GM12878 (cell line): ENCODE measurements around the gene IDH3A. TPM values are rescaled to one million over a fixed set of nuclear protein-coding genes. Genes with fewer than 3 reads are reported as not detected.

Source experiments
- CHD1 ChIP-seq: IDR thresholded peaks from 2 replicates; pipeline ENCODE4 v1.6.1; 2012; ENCODE audit warnings: low read depth, low read length, improper control_type of control experiment
- EED ChIP-seq: sonication (generic); IDR thresholded peaks from 2 replicates; pipeline ENCODE4 v1.6.1; 2016; ENCODE audit warnings: antibody characterized with exemption, low read depth
- ETV6 ChIP-seq, 2 experiments: fragments of 450-650 bp in 1 of 2; IDR thresholded peaks in 1 of 2; conservative IDR thresholded peaks in 1 of 2; 2 replicates each; pipeline ENCODE4 v1.6.1; 2014; ENCODE audit warnings: antibody characterized with exemption in 1 of 2, borderline replicate concordance in 1 of 2, low read depth in 1 of 2, mild to moderate bottlenecking in 1 of 2, moderate library complexity in 1 of 2
- IKZF2 ChIP-seq, 2 experiments: fragments of 450-650 bp; IDR thresholded peaks; 2 replicates each; pipeline ENCODE4 v1.6.1; 2017; ENCODE audit warnings: mild to moderate bottlenecking in 2 of 2, moderate library complexity in 2 of 2
- NR2F1 ChIP-seq: fragments of 450-650 bp; conservative IDR thresholded peaks from 2 replicates; pipeline ENCODE4 v1.6.1; 2017; ENCODE audit warnings: mild to moderate bottlenecking
- RELB ChIP-seq: fragments of 450-650 bp; IDR thresholded peaks from 2 replicates; pipeline ENCODE4 v1.6.1; 2017; ENCODE audit warnings: low read depth, mild to moderate bottlenecking, moderate library complexity
- REST ChIP-seq: IDR thresholded peaks from 2 replicates; pipeline ENCODE4 v1.6.1; 2012; ENCODE audit warnings: mild to moderate bottlenecking, low read depth, low read length
- TCF12 ChIP-seq: IDR thresholded peaks from 2 replicates; pipeline ENCODE4 v1.6.1; 2011; ENCODE audit warnings: low read depth, mild to moderate bottlenecking, low read length
- TCF3 ChIP-seq: IDR thresholded peaks from 2 replicates; pipeline ENCODE4 v1.6.1; 2012; ENCODE audit warnings: low read depth, mild to moderate bottlenecking, low read length, borderline replicate concordance; ENCODE audit not compliant: insufficient read depth
- ZBED1 ChIP-seq: IDR thresholded peaks from 2 replicates; pipeline ENCODE4 v1.6.1; 2016; ENCODE audit warnings: borderline replicate concordance
- ZBTB11 ChIP-seq: fragments of 450-650 bp; formaldehyde crosslinking; IDR thresholded peaks from 2 replicates; pipeline ENCODE4 v1.5.0; 2022; ENCODE audit warnings: mild to moderate bottlenecking, missing genetic modification characterization
- ZBTB40 ChIP-seq: fragments of 450-650 bp; IDR thresholded peaks from 2 replicates; pipeline ENCODE4 v1.6.1; 2016; ENCODE audit warnings: mild to moderate bottlenecking, moderate library complexity, borderline replicate concordance
- ZNF207 ChIP-seq: fragments of 450-650 bp; IDR thresholded peaks from 2 replicates; pipeline ENCODE4 v1.6.1; 2014; ENCODE audit warnings: antibody characterized with exemption, mild to moderate bottlenecking, borderline replicate concordance
- ZNF384 ChIP-seq: IDR thresholded peaks from 2 replicates; pipeline ENCODE4 v1.6.1; 2012; ENCODE audit warnings: low read depth, mild to moderate bottlenecking, low read length, improper control_type of control experiment, borderline replicate concordance
- ZNF622 ChIP-seq: fragments of 450-650 bp; IDR thresholded peaks from 2 replicates; pipeline ENCODE4 v1.6.1; 2017; ENCODE audit warnings: mild to moderate bottlenecking, inconsistent platforms
- polyA plus RNA-seq, 11 experiments: library from polyadenylated mRNA; depleted of rRNA in 4 of 11; unstranded in 6 of 11; stranded (reverse) in 5 of 11; fragments of >200 nt; fragmentation: Nextera tagmentation in 4 of 11; fragmentation: Illumina TruSeq in 1 of 11; extraction: Ambion mirVana in 4 of 11; extraction: Trizol in 1 of 11; gene quantifications; 1 replicate in 1 of 11; 2 replicates in 10 of 11; pipeline versions ENCODE4 v1.2.1 to v1.2.3, GENCODE V29; 2011 to 2016; ENCODE audit warnings: inconsistent platforms in 2 of 11, missing spikeins in 2 of 11, low read depth in 1 of 11
- total RNA-seq, 4 experiments: library from RNA; depleted of rRNA in 3 of 4; stranded (reverse); fragments of >200 nt in 3 of 4; fragmentation: Illumina TruSeq in 1 of 4; extraction: Trizol in 1 of 4; gene quantifications; 2 replicates each; pipeline versions ENCODE4 v1.2.1 to v1.2.3, GENCODE V29; 2013 to 2021

Gene IDH3A
- total and polyA plus RNA-seq, 10 of the 15 experiments (the other 5 are each of a cell fraction or from before 2014, with no cell fraction given) = 83.9 to 254 (median 195) TPM

GRCh38 chr15:78149805-78150751 lies 916 bp downstream of the IDH3A start (continued):
- TF ChIP-seq RELB (peak; percentile 14; the same call in 1 of the 2 replicates), REST (no peak), ZNF384 (no peak), TCF3 (no peak), ZNF622 (no peak), ZBED1 (no peak), ZBTB40 (no peak), ZNF207 (no peak), ZBTB11 (CRISPR knock-in tag) (no peak), CHD1 (no peak), NR2F1 (peak; percentile 38), ETV6 (conservative IDR thresholded peaks at IDR 0.05 in 1 of 2, IDR thresholded peaks at IDR 0.05 in 1 of 2; ENCODE audit: borderline replicate concordance in 1 of 2, low read depth in 1 of 2) (no peak), IKZF2 (IDR thresholded peaks at IDR 0.05) (0 out of 4 replicates have a peak, but pooled peaks have one; percentile 12 to 15), EED (0 out of 2 replicates have a peak, but pooled peaks have one; percentile 39), TCF12 (no peak)
